IPS-18c (cell line): ENCODE results near the gene GMDS.

ENCODE experiments used
- H3K4me3 ChIP-seq: 2 replicates; pipeline ENCODE4 v1.7.0; 2013; ENCODE audit warnings: low read depth, mild to moderate bottlenecking, low read length, moderate library complexity; ENCODE audit not compliant: insufficient read depth
- H3K9me3 ChIP-seq: one replicate; pipeline ENCODE4 v1.6.1; 2013; ENCODE audit warnings: mild to moderate bottlenecking, low read length, moderate library complexity; ENCODE audit not compliant: control insufficient read depth, insufficient read depth

GMDS gene

GRCh38 chr6:2028457-2029038 is 216.9 kb downstream of the GMDS start:
- H3K9me3 ChIP-seq, result no peaks in the 10 kb centered on the region
- no peak overlapping the region for H3K4me3 ChIP-seq

GRCh38 chr6:2026133-2026532 is 219.3 kb downstream of the GMDS start:
- H3K4me3 ChIP-seq, result no peak overlapping the region

GRCh38 chr6:2021713-2022125 is 223.7 kb downstream of the GMDS start:
- no peak overlapping the region for H3K4me3 ChIP-seq
- H3K9me3 ChIP-seq, result no peaks in the 10 kb centered on the region

More at GRCh38 chr6:2026133-2026532, 219.3 kb downstream of the GMDS start:
- no peaks in the 10 kb centered on the region for H3K9me3 ChIP-seq

- no peaks in the 10 kb centered on the region for H3K9me3 ChIP-seq
- H3K4me3 ChIP-seq, result no peak overlapping the region
Measured at GRCh38 chr6:2020909-2021308, 224.5 kb downstream of the GMDS start.

GRCh38 chr6:2019051-2019450 is 226.4 kb downstream of the GMDS start:
- Histone ChIP-seq H3K4me3 (no peak overlapping the region), H3K9me3 (no peaks in the 10 kb centered on the region)

- no peak overlapping the region for H3K4me3 ChIP-seq
Measured at GRCh38 chr6:2016040-2016439, 229.4 kb downstream of the GMDS start.

GRCh38 chr6:2008383-2008976 is 236.9 kb downstream of the GMDS start:
- H3K4me3 ChIP-seq, result no peak overlapping the region
- H3K9me3 ChIP-seq, result no peaks in the 10 kb centered on the region

More at GRCh38 chr6:2016040-2016439, 229.4 kb downstream of the GMDS start:
- no peaks in the 10 kb centered on the region for H3K9me3 ChIP-seq

- H3K9me3 ChIP-seq, result no peaks in the 10 kb centered on the region
- no peak overlapping the region for H3K4me3 ChIP-seq
Measured at GRCh38 chr6:2007165-2007564, 238.2 kb downstream of the GMDS start.

- H3K4me3 ChIP-seq, result no peak overlapping the region
Measured at GRCh38 chr6:2004888-2005287, 240.5 kb downstream of the GMDS start.

GRCh38 chr6:2000962-2001361 is 244.4 kb downstream of the GMDS start:
- Histone ChIP-seq H3K4me3 (no peak overlapping the region), H3K9me3 (no peaks in the 10 kb centered on the region)

More at GRCh38 chr6:2004888-2005287, 240.5 kb downstream of the GMDS start:
- no peaks in the 10 kb centered on the region for H3K9me3 ChIP-seq

- H3K4me3 ChIP-seq, result no peak overlapping the region
- H3K9me3 ChIP-seq, result no peaks in the 10 kb centered on the region
Measured at GRCh38 chr6:1997702-1998101, 247.7 kb downstream of the GMDS start.

GRCh38 chr6:1995636-1996035 is 249.8 kb downstream of the GMDS start:
- H3K4me3 ChIP-seq, result no peak overlapping the region

GRCh38 chr6:1993042-1993441 is 252.4 kb downstream of the GMDS start:
- H3K4me3 ChIP-seq, result no peak overlapping the region
- peaks cover 2% of the 10 kb centered on the region for H3K9me3 ChIP-seq

More at GRCh38 chr6:1995636-1996035, 249.8 kb downstream of the GMDS start:
- peaks cover 2% of the 10 kb centered on the region for H3K9me3 ChIP-seq

GRCh38 chr6:1991332-1991878 is 254.0 kb downstream of the GMDS start:
- H3K4me3 ChIP-seq, result no peak overlapping the region
- peaks cover 2% of the 10 kb centered on the region for H3K9me3 ChIP-seq

- H3K4me3 ChIP-seq, result no peak overlapping the region
- H3K9me3 ChIP-seq, result peaks cover 2% of the 10 kb centered on the region
Measured at GRCh38 chr6:1988843-1989242, 256.6 kb downstream of the GMDS start.

GRCh38 chr6:1987640-1988039 is 257.8 kb downstream of the GMDS start:
- Histone ChIP-seq H3K4me3 (no peak overlapping the region), H3K9me3 (peaks cover 2% of the 10 kb centered on the region)

GRCh38 chr6:1986454-1987243 is 258.8 kb downstream of the GMDS start:
- no peak overlapping the region for H3K4me3 ChIP-seq
- peaks cover 2% of the 10 kb centered on the region for H3K9me3 ChIP-seq
